HEK293 (cell line): Measurements from ENCODE around the gene IKZF4.

ENCODE experiments used
- CTCF ChIA-PET: fragments of 350-600 bp; formaldehyde crosslinking; extraction: SDS; loops from one replicate; lab custom pipeline; 2021; ENCODE audit warnings: antibody characterized with exemption; lab: Yijun Ruan, JAX
- POLR2A ChIA-PET: fragments of 300-600 bp; formaldehyde crosslinking; extraction: SDS; loops from one replicate; lab custom pipeline; 2020; ENCODE audit warnings: antibody characterized with exemption, inconsistent platforms; lab: Yijun Ruan, JAX
- H3K27ac ChIP-seq: fragments of 200-500 bp; sonication (Bioruptor generic); 2 replicates; pipeline ENCODE4 v1.5.1; 2014; ENCODE audit warnings: low read depth, low read length, control low read depth, inconsistent platforms; ENCODE audit errors: extremely low read depth
- H3K36me3 ChIP-seq, 2 experiments: fragments of 200-500 bp in 1 of 2; sonication (Bioruptor generic) in 1 of 2; 1 replicate in 1 of 2; 2 replicates in 1 of 2; pipeline ENCODE4 v1.5.1; 2014 to 2017; ENCODE audit warnings: inconsistent platforms in 2 of 2, low read length in 2 of 2; ENCODE audit not compliant: control insufficient read depth in 2 of 2, insufficient read depth in 1 of 2
- H3K4me1 ChIP-seq: fragments of 200-500 bp; sonication (Bioruptor generic); 2 replicates; pipeline ENCODE4 v1.5.1; 2014; ENCODE audit warnings: mild to moderate bottlenecking, low read length, inconsistent platforms; ENCODE audit not compliant: control insufficient read depth, insufficient read depth
- H3K4me3 ChIP-seq: 2 replicates; pipeline ENCODE4 v1.5.1; 2011; ENCODE audit warnings: low read depth, mild to moderate bottlenecking, control low read depth, low read length, moderate library complexity
- H3K9me3 ChIP-seq: fragments of 200-500 bp; sonication (Bioruptor generic); 2 replicates; pipeline ENCODE4 v1.5.1; 2014; ENCODE audit warnings: low read depth, low read length, inconsistent platforms; ENCODE audit not compliant: control insufficient read depth, insufficient read depth
- ZBTB49 ChIP-seq: fragments of 450-650 bp; formaldehyde crosslinking; IDR thresholded peaks from 2 replicates; pipeline ENCODE4 v1.5.1; 2016; ENCODE audit warnings: missing biosample characterization, missing genetic modification characterization, low read depth
- ZNF133 ChIP-seq: fragments of 450-650 bp; formaldehyde crosslinking; IDR thresholded peaks from 2 replicates; pipeline ENCODE4 v1.5.1; 2016; ENCODE audit warnings: missing biosample characterization, missing genetic modification characterization
- ZNF140 ChIP-seq: fragments of 450-650 bp; formaldehyde crosslinking; IDR thresholded peaks from 2 replicates; pipeline ENCODE4 v1.5.1; 2016; ENCODE audit warnings: missing biosample characterization, missing genetic modification characterization
- ZNF148 ChIP-seq: fragments of 450-650 bp; formaldehyde crosslinking; IDR thresholded peaks from 2 replicates; pipeline ENCODE4 v1.5.0; 2017; ENCODE audit warnings: missing biosample characterization, missing genetic modification characterization, borderline replicate concordance
- ZNF175 ChIP-seq: fragments of 450-650 bp; formaldehyde crosslinking; IDR thresholded peaks from 2 replicates; pipeline ENCODE4 v1.5.1; 2016; ENCODE audit warnings: missing biosample characterization, missing genetic modification characterization
- ZNF214 ChIP-seq: fragments of 450-650 bp; formaldehyde crosslinking; IDR thresholded peaks from 2 replicates; pipeline ENCODE4 v1.5.1; 2017; ENCODE audit warnings: missing biosample characterization, mild to moderate bottlenecking, missing genetic modification characterization, borderline replicate concordance
- ZNF280D ChIP-seq: fragments of 450-650 bp; formaldehyde crosslinking; IDR thresholded peaks from 2 replicates; pipeline ENCODE4 v1.5.1; 2016; ENCODE audit warnings: missing biosample characterization, missing genetic modification characterization
- ZNF362 ChIP-seq: fragments of 450-650 bp; formaldehyde crosslinking; IDR thresholded peaks from 2 replicates; pipeline ENCODE4 v1.5.1; 2016; ENCODE audit warnings: missing biosample characterization, missing genetic modification characterization
- ZNF639 ChIP-seq: fragments of 450-650 bp; formaldehyde crosslinking; IDR thresholded peaks from 2 replicates; pipeline ENCODE4 v1.5.1; 2016; ENCODE audit warnings: missing biosample characterization, missing genetic modification characterization
- ZNF658 ChIP-seq: fragments of 450-650 bp; formaldehyde crosslinking; IDR thresholded peaks from 2 replicates; pipeline ENCODE4; 2016; ENCODE audit warnings: missing biosample characterization, missing genetic modification characterization
- ZNF837 ChIP-seq: fragments of 450-650 bp; formaldehyde crosslinking; IDR thresholded peaks from 2 replicates; pipeline ENCODE4 v1.5.1; 2016; ENCODE audit warnings: missing biosample characterization, missing genetic modification characterization

IKZF4 gene

GRCh38 chr12:56018356-56018755 is 2.5 kb upstream of the IKZF4 start:
- Histone ChIP-seq H3K4me3 (no peak overlapping the region), H3K36me3 (peaks cover 0 to 7% of the 10 kb centered on the region in 2 experiments; a peak in 1 of 3 replicates), H3K27ac (no peak overlapping the region), H3K4me1 (no peaks in the 10 kb centered on the region), H3K9me3 (no peaks in the 10 kb centered on the region)
- no peak for TF ChIP-seq ZNF837 (tag by site-specific recombination)
- TF ChIP-seq ZNF140 (tag by site-specific recombination), result no peak
- no peak for TF ChIP-seq ZNF362
- CTCF ChIA-PET, result interaction anchor here (0.7 kb wide), 1 partner anchor 26 kb away, joined by 3 read pairs; no protein-coding TSS in a partner anchor
- POLR2A ChIA-PET, result interaction anchor here (1.0 kb wide), 1 partner anchor 11 kb away, joined by 3 read pairs; no protein-coding TSS in a partner anchor

GRCh38 chr12:56021889-56022497 is 1.1 kb downstream of the IKZF4 start:
- TF ChIP-seq ZNF148 (tag by site-specific recombination), result no peak
- no peak for TF ChIP-seq ZNF280D (tag by site-specific recombination)
- TF ChIP-seq ZBTB49 (tag by site-specific recombination), result no peak
- TF ChIP-seq ZNF175 (tag by site-specific recombination), result no peak
- no peak for TF ChIP-seq ZNF658 (tag by site-specific recombination)
- TF ChIP-seq ZNF133, result no peak
- no peak for TF ChIP-seq ZNF214 (tag by site-specific recombination)
- no peak for TF ChIP-seq ZNF639 (tag by site-specific recombination)
- no peaks in the 10 kb centered on the region for H3K4me1 ChIP-seq
- peaks cover 0 to 14% of the 10 kb centered on the region in 2 experiments; a peak in 1 of 3 replicates for H3K36me3 ChIP-seq
- CTCF ChIA-PET, result no interaction called here
- no peak overlapping the region for H3K27ac ChIP-seq
- no peak overlapping the region for H3K4me3 ChIP-seq
- POLR2A ChIA-PET, result no interaction called here
- no peaks in the 10 kb centered on the region for H3K9me3 ChIP-seq
